Colon (tissue), 2 donors: ENCODE results near the gene TSC2.
"Not testable (repeated sequence)": the region's sequence is repeated elsewhere in the genome, so short reads cannot be mapped to it uniquely, and the experiment has no call there.

Source experiments
- FAIRE-seq: peaks from 2 replicates; lab custom pipeline; 2012; peaks lifted over from hg19 to GRCh38; lab: Jason Lieb, UNC
- donor health status: control.
- donor health status: control.

Gene TSC2

DNA sequence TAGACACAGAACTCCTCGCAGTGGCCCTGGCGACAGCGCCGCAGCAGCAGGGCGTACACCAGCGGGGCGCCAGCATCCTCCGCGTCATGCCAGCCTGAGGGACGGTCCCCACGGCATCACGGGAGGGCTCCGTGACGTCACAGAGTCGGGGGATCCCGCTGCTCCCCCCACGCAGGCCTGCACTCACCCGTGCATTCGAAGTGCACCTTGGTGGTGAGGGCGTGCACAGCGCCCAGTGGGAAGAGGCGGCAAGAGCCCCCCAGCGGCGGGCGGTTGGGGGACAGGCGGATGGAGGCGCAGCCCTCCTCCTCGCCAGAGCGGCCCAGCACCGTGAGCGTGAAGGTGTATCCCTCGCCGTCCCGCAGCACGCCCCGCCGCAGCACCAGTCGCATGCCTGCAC is 58.4 kb downstream of the TSC2 start:
- FAIRE-seq = not testable (repeated sequence)

DNA sequence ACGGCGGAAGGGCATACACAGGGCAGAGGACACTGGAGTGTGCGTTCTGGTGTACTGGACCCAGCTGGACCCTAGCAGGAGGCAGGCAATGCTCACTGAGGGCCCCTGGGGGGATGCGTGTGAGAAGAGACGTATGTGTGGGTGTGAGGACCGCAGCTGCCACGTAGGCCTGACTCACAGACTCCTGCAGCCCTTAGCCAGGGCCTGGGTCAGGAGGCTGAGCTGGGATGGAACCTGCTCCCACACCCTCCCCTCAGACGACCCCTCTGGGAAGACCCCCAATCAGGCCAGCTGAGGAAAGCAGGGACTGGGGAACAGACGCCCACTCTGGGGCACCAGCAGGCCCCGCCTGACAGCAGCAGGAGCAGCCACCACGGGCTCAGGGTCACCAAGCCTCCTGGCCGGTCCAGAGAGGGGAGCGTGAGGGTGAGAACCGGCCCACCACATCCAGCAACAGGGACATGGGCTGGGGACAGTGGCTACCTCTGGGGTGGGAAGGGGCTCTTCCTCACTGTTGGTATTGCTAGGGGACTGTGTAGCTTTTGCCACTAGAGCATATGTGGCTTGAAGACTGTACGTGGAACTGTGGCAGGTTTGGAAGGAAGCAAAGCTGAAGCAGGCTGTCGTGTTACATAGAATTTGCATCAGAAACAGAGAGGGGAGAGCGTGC is 59.5 kb downstream of the TSC2 start:
- FAIRE-seq = not testable (repeated sequence)

DNA sequence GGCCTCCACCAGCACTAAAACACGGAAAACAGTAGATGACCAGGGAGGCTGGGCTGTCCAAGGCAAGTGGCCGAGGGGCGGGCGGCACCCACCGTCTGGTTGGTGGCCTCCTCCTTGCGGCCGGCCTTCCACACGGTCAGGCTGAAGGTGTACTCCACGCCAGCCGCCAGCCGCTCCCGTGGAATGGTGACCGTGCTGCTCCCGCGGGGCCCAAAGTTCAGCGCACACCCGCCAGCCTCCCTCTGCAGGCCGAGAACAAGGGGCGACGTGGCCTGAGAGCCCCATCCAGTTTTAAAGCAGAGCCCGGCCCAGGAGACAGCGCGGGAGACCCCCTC is 60.0 kb downstream of the TSC2 start:
- not testable (repeated sequence) for FAIRE-seq

DNA sequence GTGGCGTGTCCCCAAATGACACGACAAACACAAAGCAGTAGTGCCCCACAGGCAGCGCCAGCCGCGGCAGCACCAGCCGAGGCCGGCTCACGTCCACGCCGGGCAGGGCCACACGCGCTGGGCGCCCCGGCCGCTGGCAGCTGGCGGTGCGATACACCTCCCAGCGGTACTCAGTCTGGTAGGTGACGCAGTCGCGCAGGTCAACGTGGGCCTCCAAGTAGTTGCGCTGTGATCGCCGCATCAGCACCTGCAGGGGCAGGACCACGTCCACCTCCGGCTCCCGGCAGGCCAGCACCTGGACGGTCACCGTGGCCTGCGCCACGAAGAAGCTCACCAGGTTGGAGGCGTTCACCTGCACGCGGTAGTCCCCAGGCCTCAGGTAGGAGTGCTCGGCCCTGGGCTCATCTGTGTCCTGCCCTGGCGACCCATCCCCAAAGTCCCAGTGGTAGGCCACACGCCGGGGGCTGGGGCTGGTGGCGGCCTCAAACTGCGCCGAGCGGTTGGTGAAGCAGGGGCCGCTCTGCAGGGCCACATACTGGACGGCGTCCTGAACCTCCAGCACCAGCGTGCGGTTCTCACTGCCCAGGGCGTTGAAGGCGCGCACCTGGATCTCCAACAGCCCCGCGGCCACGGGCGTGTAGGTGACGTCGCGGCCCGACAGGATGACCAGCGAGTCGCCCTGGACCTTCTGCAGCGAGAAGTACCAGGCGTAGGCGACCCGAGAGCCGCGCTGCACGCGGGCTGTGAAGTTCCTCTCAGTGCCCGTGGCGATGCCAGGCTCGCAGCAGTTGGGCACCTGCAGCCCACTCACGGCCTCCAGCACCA is 60.9 kb downstream of the TSC2 start:
- FAIRE-seq = not testable (repeated sequence)

DNA sequence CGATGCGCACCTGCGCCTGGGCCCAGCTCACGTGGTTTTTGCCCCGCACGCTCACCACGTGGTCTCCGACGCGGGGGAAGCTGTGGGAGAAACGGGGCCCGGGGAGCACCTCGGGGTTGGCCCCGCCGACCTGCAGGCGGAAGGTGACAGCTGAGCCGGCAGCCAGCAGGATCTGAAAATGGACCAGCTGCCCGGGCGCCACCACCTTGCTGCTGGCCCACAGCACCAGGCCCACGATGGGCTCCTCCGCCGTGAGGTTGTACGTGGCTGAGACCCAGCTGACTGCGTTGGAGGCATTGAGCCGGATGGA is 61.4 kb downstream of the TSC2 start:
- not testable (repeated sequence) for FAIRE-seq

DNA sequence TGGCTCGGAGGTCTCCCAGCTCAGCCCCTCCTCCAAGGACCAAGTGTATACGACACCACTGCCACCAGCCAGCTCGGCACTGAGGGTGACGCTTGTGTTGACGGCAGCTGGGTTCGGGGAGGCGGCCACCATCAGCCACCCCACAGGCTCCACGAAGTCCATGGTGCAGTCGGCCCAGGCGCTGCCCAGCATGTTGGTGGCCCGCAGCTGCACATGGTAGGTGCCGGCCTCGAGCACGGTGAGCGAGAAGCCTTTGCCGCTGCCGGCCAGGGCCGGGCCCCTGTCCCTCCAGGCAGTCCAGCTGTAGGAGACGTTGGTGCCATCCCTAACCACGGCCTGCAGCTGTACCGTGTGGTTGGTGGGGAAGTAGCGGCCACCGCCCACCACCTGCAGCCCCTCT is 62.1 kb downstream of the TSC2 start:
- not testable (repeated sequence) for FAIRE-seq

DNA sequence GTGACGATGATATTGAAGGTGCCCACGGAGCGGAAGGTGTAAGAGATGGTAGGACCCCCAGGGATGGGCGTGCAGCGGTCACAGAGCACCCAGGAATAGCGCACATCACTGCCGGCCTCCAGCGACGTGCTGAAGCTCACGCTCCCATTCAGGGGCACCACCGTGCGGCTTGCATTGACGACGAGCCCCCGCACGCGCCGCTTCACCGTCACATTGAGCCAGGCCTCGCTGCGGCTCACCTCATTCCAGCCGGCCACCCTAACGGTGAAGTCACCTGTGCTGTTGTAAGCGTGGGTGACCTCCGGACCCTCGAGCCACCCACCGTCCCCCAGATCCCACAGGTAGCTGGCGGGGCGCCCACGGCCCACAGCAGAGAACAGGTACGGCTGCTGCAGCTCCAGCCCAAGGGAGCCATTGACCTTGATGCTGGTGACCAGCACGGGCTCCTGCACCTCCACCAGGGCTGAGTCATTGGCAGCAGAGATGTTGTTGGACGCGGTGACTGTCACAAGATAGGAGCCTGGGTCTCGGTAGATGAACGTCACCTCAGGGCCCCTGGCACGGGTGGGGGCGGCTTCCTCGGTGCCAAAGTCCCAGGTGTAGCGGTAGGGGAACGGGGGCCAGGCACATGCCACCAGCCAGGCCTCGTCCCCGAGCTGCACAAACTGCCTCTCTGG is 62.7 kb downstream of the TSC2 start:
- FAIRE-seq = not testable (repeated sequence)

DNA sequence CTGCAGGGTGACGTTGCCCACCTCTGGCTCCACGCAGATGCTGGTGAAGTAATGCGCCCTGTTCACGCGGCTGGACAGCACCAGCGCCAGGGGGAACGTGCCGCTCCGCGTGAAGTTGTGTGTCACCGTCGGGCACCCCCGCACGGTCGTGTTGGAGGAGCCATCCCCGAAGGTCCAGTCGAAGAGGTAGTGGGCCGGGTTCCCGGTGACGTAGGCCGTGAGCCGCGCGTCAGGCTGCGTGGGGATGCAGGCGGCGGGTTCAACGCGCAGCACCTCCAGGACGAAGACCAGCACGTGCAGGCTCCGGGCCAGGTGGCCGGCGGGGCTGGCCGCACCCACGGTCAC is 63.2 kb downstream of the TSC2 start:
- FAIRE-seq = not testable (repeated sequence)

DNA sequence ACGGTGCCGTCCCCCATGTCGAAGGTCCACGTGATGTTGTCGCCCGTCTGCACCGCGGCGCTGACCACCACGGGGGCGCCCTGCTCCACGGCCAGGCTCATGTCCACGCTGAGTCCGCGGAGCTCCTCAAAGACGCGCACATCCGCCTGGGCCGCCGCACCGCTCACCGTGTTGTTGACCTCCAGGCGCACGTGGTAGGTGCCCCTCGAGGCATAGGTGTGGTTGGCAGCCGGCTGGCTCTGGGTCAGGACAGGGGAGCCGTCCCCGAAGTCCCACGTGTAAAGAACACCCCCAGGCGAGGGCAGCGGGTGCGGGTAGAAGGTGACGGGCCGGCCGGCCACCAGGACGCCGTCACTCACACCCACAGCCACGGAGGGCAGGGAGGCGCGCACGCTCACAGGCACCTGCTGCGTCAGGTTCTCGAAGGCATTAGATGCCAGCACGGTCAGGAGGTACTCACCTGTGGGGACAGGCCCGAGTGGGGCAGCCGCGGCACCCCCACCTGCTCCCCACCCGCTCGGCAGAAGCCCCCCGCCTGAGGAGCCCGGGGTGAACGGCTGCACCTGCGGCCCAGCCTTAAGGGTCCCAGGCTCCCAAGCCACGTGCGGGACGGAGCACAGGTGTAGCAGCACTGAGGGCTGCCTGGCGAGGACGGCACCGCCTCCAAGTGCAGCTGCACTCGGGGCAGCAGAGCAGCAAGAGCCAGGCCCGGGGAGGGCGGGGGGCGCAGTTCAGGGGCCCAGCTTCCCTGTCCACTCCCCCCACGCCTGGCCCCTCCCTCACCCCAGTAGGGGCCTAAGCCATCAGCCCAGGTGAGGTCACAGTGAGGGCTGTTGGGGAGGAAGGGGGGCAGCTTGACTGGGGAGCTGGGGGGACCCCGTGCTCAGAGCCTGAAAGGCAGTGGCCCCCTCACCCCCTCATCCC is 63.9 kb downstream of the TSC2 start:
- FAIRE-seq = not testable (repeated sequence)

DNA sequence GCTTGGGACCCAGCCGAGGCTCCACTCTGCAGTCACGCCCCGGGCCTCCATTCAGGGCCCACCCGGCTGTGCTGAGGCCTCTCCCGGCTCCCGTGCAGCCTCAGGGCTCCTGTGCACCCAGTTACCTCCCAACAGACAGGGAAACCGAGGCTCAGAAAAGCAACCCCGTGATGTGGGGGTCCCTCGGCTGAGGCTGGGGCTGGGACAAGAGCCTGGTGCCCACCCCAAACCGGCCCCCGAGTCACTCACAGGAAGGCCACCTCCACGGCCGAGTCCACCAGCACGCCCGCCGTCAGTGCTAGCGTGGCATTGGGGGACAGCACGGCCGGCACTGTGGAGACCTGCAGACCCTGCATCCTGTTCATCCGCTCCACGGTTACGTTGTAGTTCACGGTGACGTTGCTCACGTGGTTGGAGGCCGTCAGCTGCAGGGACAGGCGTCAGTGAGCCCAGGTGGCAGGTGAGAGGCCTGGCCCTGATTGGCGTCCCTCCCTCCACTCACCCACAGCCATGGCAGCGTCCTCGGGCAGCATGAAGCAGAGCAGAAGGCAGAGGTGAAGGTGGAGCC is 64.8 kb downstream of the TSC2 start:
- not testable (repeated sequence) for FAIRE-seq

DNA sequence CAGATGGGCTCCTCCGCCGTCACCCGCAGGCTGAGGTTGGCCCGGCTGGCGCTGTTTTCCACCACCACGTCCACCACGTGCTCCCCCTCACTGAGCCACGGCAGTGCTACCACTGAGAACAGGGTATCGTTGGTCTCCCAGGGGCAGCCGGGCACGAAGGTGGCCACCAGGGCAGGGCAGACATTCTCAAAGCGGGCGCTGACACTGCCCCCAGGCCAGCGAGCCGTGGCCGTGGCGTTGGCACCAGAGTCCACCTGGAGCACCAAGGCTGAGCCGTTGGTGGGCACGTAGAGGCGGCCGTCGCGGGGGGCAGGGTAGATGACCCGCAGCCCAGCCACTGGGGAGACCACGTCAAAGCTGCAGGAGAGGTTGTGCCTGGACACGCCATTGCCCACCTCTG is 66.4 kb downstream of the TSC2 start:
- not testable (repeated sequence) for FAIRE-seq

DNA sequence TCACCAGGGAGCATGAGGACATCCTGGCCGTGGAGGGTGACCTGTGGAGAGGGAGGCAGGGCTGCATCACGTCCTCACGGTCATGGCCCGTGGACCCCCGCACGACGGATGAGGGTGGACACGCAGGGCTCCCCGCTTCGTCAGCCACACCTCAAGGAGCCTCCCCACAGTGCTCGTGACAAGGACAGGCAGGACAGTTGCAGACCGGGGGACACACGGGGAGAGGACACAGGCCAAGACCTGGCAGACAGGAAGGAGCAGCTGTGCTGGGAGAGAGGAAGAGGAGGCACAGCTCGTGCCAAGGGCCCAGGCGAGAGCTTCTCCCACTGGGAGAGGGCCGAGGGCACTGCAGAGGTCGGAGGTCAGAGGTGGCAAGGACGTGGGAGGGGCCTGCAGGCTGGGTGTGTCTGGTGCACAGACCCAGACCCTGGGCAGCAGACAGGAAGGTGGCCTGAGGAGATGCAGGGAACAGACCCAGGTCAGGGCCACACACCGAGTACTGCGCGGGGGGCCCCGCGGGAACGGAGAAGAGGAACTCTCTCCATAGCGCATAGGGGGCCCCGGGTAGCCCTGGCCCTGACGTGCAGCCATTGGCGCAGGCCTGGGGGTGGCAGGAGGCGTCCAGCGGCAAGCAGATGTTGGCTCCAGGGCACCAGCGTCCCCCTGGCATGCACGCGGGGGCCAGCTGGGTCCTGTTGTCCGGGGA is 67.3 kb downstream of the TSC2 start:
- FAIRE-seq = not testable (repeated sequence)

DNA sequence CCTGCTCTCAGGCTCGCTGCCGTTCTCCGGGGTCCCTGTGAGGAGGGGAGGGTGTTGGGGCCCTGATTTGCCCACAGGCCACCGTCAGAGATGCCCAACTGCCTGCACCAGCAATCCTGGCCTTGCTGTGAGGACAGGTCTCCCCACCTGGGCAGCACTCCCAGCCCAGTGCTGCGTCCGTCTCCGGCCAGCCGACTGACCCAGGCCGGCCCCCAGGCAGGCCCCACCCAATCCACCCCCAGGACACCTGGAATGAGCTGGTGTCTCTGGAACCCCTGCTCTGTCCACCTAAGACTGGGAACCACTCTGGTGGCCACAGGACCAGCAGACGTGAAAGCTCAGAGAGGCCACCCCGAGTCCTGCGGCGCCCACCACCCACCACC is 67.8 kb downstream of the TSC2 start:
- no peak for FAIRE-seq

DNA sequence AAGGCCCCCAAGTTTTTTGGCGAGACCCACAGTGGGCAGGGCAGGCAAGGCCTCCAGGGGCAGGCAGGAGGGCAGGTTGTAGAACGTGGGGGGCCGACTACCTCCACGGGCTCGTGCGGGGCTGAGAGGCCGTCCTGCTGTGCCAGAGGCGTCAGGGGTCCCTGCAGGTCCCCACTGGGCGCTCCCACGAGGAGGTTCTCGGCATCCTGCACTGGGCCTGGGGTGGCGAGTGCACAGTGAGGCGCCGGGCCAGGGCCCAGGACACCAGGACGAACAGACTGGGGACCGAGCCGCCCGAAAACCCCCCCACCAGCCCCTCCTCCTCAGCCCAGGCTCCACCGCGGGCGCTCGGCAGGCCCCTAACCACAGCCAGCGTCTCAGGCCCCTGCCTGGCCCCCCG is 68.6 kb downstream of the TSC2 start:
- not testable (repeated sequence) for FAIRE-seq

DNA sequence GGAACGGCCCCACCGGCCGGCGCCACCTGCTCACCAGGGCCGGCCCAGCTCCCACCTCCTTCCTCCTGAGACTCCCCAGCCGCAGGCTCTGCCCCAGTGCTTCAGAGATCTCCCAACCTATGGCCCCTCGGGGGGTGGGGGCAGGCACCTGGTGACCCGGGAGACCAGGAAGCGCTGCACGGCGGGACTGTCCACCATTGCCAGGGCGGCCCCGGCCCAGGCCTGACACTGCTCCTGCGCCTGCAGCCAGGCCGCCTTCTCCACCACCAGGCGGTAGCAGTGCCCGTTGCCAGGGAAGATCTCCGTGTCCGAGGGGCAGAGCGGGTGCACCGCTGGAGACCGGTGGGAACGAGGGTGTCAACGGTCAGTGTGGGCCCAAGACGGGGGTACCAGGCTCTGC is 69.6 kb downstream of the TSC2 start:
- FAIRE-seq = not testable (repeated sequence)

DNA sequence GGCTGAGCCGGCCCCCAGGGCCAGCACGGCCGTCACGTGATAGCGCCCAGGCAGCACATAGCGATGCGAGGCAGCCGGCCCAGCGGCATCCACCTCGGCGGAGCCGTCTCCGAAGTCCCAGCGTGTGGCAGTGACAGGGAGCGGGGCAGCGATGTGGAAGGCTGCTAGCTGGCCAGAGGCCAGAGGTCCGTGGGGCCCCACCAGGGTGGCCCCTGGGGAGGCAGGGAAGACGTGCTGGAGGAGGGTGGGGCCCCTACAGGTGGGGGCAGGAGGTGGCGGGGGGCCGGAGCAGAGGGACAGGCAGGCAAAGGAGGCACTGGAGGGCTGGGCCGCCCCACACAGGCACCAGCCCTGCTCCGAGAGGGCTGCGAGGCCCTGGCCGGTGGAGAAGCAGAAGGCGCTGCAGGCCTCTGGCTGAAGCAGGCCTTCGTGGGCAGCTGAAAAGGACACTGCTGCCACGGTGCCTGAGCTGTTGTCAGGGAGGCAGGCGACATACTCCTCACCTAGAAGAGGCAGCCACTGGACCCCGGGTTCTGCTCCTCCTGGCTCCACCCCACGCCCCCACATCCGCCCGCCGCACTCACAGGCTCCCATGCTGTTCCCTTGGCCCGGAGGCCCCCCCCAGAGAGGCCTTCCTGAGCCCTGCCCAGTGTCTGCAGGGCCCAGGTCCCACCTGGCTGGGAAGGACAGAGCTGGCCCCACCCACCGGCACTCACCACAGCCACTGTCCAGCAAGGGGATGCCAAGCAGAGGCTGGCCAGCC is 70.4 kb downstream of the TSC2 start:
- not testable (repeated sequence) for FAIRE-seq

DNA sequence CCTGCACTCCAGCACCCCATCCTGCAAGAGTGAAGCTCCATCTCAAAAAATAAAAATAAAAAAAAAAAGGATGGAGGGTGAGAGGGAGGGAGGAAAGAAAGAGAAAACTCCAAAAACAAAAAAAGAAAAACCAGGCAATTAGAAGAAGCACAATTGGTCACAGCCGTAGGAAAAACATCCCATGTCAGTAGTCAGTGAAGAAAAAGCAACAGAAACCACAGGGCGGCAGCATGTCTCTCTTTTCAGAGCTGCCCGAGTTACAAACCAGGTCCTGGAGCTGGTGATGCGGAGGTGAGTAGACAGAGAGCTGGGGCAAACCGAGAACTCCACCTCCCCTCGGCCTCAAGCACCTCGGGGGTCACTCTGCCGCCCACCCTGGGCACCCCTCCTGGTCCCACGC is 73.5 kb downstream of the TSC2 start:
- not testable (repeated sequence) for FAIRE-seq

DNA sequence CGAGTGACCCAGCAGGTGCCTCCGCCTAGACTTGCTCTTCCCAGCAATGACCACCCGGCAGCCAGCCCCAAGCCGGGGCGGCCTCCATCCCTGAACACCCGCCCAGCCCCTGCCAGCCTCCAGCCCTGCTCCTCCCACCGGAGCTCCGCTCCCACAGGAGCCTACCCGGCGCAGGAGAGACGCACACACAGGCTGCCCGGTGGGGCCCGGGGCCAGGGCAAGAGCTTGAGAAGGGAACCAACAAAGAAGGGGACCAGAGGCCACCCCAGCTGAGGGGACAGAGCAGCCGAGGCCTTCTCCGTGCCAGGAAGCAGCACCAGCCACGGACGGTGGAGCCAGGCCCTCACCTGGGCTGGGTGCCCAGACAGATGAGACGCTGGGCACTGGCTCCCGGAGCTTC is 74.1 kb downstream of the TSC2 start:
- FAIRE-seq = no peak

DNA sequence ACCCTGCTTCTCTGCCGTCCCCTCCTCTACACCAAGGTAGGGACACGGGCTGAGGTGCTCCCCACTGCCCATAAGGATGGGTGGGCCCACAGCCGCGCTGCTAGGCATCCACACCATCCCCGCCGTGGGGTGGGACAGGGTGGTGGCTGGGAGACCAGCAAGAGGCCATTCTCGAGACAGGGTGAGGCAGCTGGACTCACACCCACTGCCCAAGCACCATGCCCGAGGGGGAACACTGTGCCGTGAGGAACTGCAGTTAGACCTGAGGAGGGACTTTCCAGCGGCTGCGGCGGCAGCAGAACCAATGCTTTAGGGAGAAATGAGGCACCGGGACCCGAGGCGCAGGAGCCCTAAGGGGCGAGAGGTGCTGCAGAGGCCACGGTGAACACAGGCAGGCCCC is 74.6 kb downstream of the TSC2 start:
- no peak for FAIRE-seq

DNA sequence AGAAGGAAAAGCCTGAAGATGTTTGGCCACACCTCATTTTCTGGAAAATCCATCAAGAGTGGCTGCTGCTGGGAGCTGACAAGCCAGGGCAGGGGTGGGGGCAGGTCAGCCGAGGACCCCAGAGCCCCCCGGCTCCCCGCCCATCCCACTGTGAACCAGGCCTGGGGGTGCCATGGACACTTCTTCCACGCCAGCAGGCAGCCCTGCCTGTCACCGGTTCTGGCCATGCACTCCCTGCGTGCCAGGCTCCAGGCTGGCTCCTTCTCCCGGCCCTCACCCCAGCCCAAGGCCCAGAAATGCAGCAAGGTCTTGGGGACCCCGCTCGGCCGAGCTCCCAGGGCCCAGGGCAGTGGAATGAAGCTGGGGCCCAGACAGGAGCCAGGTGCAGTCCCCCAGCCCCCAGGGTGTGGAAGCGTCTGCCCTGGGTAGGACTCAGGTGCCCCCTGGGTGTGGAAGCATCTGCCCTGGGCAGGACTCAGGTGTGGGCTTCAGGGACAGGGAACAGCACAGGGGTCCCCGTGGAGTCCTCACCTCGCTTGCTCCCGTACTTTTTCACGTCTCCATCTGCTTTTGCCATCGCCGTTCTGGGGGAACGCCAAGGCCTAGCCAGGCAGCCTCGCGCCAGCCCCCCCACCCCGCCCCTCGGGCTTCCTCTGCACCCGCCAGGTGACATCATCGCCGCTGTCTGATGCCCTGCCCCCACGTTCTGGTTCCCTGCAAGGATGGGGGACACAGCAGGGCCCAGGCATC is 75.3 kb downstream of the TSC2 start:
- FAIRE-seq = not testable (repeated sequence)
